ENCODE measurements around the gene GNL3.
A peak's percentile ranks its signal among the peaks of the same experiment; 100 is the strongest.
"Not testable (repeated sequence)": the region's sequence is repeated elsewhere in the genome, so short reads cannot be mapped to it uniquely, and the experiment has no call there.

GNL3 gene

GRCh38 chr3:52685709-52686691, at the start of gene GNL3, which contains the start of gene PBRM1:
Gene GNL3, plus strand, starts transcription at chr3:52686032. Its CDS starts 61 bp downstream, at chr3:52686093.
Gene PBRM1, minus strand, starts transcription at chr3:52685913.
- DNase-seq (ENCODE audit: low read depth, low spot score) = peak; percentile 77

GRCh38 chr3:52636673-52637072, 49.2 kb upstream of the GNL3 start:
- no peak for DNase-seq (ENCODE audit: low read depth, low spot score)

- DNase-seq (ENCODE audit: low read depth, low spot score) = no peak
Observed at GRCh38 chr3:52645549-52645948, 40.3 kb upstream of the GNL3 start.

- no peak for DNase-seq (ENCODE audit: low read depth, low spot score)
Observed at GRCh38 chr3:52649461-52650210, 36.2 kb upstream of the GNL3 start.

- DNase-seq (ENCODE audit: low read depth, low spot score) = no peak
Observed at GRCh38 chr3:52650439-52650838, 35.4 kb upstream of the GNL3 start.

GRCh38 chr3:52651592-52651991, 34.2 kb upstream of the GNL3 start:
- DNase-seq (ENCODE audit: low read depth, low spot score) = no peak

GRCh38 chr3:52655895-52656294, 29.9 kb upstream of the GNL3 start:
- no peak for DNase-seq (ENCODE audit: low read depth, low spot score)

GRCh38 chr3:52660046-52660445, 25.8 kb upstream of the GNL3 start:
- no peak for DNase-seq (ENCODE audit: low read depth, low spot score)

GRCh38 chr3:52663098-52663497, 22.7 kb upstream of the GNL3 start:
- DNase-seq (ENCODE audit: low read depth, low spot score) = no peak

- no peak for DNase-seq (ENCODE audit: low read depth, low spot score)
Observed at GRCh38 chr3:52670621-52671521, 15.0 kb upstream of the GNL3 start.

- DNase-seq (ENCODE audit: low read depth, low spot score) = no peak
Observed at GRCh38 chr3:52671676-52672075, 14.2 kb upstream of the GNL3 start.

GRCh38 chr3:52676201-52676600, 9.6 kb upstream of the GNL3 start:
- DNase-seq (ENCODE audit: low read depth, low spot score) = not testable (repeated sequence)

GRCh38 chr3:52678265-52679198, 7.3 kb upstream of the GNL3 start:
- DNase-seq (ENCODE audit: low read depth, low spot score) = no peak

GRCh38 chr3:52679199-52679538, 6.7 kb upstream of the GNL3 start:
- no peak for DNase-seq (ENCODE audit: low read depth, low spot score)

- no peak for DNase-seq (ENCODE audit: low read depth, low spot score)
Observed at GRCh38 chr3:52679811-52680210, 6.0 kb upstream of the GNL3 start.

- no peak for DNase-seq (ENCODE audit: low read depth, low spot score)
Observed at GRCh38 chr3:52681596-52681995, 4.2 kb upstream of the GNL3 start.

- no peak for DNase-seq (ENCODE audit: low read depth, low spot score)
Observed at GRCh38 chr3:52682016-52682415, 3.8 kb upstream of the GNL3 start.

GRCh38 chr3:52683611-52684010, 2.2 kb upstream of the GNL3 start:
- no peak for DNase-seq (ENCODE audit: low read depth, low spot score)

GRCh38 chr3:52684184-52684583, 1.6 kb upstream of the GNL3 start:
- no peak for DNase-seq (ENCODE audit: low read depth, low spot score)

- no peak for DNase-seq (ENCODE audit: low read depth, low spot score)
Observed at GRCh38 chr3:52685285-52685708, 535 bp upstream of the GNL3 start.

All from iPS DF 19.7 (cell line).